NCI-H128 (cell line): ENCODE results near the gene TBC1D16.

ENCODE experiments used
- DNase-seq: peaks from one replicate; lab custom pipeline; 2025; ENCODE audit not compliant: unreplicated experiment; lab: John Stamatoyannopoulos, UW

The TBC1D16 gene, protein sequence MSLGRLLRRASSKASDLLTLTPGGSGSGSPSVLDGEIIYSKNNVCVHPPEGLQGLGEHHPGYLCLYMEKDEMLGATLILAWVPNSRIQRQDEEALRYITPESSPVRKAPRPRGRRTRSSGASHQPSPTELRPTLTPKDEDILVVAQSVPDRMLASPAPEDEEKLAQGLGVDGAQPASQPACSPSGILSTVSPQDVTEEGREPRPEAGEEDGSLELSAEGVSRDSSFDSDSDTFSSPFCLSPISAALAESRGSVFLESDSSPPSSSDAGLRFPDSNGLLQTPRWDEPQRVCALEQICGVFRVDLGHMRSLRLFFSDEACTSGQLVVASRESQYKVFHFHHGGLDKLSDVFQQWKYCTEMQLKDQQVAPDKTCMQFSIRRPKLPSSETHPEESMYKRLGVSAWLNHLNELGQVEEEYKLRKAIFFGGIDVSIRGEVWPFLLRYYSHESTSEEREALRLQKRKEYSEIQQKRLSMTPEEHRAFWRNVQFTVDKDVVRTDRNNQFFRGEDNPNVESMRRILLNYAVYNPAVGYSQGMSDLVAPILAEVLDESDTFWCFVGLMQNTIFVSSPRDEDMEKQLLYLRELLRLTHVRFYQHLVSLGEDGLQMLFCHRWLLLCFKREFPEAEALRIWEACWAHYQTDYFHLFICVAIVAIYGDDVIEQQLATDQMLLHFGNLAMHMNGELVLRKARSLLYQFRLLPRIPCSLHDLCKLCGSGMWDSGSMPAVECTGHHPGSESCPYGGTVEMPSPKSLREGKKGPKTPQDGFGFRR

GRCh38 chr17:80035687-80035936 lies at the start of gene TBC1D16:
Gene TBC1D16 (minus strand): TSS chr17:80035872. CDS start chr17:80013547, 22,325 bp downstream.
- no peak for DNase-seq

- DNase-seq: no peak
Observed at GRCh38 chr17:80084773-80085172, 49.1 kb upstream of the TBC1D16 start.

GRCh38 chr17:80083136-80083661 lies 47.5 kb upstream of the TBC1D16 start:
- no peak for DNase-seq

DNA sequence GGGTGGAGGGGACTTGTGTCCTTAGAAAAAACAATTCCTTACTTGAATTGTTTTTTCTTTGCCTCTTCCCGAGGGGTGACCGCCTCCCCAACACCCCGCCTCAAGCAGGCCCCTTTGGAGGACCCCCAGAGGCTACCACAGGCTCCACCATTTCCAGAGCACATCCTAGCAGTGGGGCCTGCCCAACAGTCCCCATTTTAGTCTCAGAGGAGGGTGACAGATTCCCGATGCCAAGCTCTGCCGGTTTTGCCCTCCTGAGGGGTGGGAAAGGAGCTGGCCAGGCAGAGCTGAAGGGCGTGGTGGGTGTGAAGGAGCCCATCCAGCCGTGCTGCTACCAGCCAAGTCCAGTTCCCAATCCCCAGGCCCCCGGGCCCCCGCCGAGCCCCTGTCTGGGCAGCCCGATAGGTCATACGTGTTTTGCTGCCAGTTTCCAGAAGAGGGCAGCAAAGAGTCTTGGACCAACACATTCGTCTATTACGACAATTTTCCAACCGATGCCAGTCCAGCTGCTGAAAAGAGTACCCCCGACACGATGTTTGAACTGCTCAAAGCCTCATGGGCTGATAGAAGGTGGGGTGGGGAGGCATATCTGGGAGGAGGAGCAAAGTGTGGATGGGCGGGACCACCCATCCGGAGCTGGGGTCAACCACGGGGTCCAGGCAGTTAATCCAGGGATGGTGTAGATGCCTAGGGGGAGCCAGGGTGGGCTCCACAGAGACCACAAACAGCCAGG lies 46.9 kb upstream of the TBC1D16 start:
- no peak for DNase-seq

GRCh38 chr17:80081596-80081995 lies 45.9 kb upstream of the TBC1D16 start:
- DNase-seq: no peak

GRCh38 chr17:80080081-80080480 lies 44.4 kb upstream of the TBC1D16 start:
- DNase-seq: no peak

- no peak for DNase-seq
Observed at GRCh38 chr17:80072410-80072809, 36.7 kb upstream of the TBC1D16 start.

- DNase-seq: no peak
Observed at GRCh38 chr17:80071116-80071841, 35.6 kb upstream of the TBC1D16 start.

DNA sequence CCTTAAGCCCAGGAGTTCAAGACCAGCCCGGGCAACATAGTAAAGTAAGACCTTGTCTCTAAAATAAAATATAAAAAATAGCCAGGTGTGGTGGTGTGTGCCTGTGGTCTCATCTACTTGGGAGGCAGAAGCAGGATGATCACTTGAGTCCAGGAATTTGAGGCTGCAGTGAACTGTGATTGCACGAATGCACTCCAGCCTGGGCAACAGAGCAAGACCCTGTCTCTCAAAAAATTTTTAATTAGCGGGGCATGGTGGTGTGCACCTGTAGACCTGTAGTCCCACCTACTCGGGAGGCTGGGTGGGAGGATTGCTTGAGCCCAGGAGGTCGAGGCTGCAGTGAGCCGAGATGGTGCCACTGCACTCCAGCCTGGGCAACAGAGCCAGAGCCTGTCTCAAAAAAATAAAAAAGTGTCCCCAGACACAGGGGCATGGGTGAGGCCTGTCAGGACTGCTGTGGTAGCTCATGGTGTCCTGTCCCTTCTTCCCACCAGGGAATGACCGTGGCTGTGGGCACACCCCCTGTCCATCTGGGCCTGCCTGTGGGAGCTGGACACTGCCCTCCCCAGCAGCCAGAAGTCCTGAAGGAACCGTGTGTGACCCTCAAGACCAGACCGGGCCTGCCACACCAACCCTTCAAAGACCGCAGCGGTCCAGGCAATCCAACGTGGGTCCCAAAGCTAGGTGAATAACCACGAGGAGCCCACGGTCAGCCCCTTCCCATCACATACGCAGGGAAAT lies 34.9 kb upstream of the TBC1D16 start:
- no peak for DNase-seq

DNA sequence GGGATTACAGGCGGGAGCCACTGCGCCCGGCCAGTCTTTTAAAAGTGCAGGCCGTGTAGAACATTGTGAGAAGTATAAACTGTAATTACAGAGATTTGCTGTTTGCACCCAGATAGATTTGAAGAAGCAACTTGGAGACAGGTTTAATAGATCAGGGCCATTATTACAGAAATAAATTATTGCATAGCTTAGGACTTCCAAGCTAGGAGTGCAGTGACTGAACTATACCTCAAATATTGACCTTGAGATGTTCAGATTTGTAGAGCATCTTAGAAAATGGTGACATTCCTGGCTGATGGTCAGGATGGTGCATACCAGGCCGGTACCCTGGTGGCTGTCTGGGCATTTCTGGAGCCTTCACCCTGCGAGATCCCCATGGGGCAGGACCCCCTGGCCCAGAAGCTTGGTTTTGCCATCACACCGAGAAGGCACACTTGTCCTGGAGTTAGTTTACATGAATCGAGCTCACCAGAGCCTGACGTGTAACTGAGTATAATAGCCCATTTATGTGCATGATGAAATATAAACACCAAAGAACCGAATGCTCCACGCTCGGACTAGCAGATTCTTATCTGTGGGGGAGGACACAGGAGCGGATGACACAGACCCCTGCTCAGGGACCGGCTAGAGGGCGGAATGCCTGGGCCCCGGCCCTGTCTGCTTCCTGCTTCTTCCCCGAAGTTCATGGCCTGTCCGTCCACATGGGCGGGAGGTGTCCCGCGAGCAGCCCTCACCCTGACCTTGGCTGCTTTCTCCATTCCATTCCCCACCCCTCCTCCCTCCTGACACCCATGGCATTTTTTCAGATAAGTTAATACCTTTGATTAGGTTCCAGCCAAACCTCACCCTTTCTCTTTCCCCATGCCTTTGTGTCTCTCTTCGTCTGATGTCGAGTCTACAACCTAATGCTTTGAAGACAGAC lies 32.9 kb upstream of the TBC1D16 start:
- no peak for DNase-seq

GRCh38 chr17:80067393-80067986 lies 31.8 kb upstream of the TBC1D16 start:
- no peak for DNase-seq

GRCh38 chr17:80065478-80066170 lies 30.0 kb upstream of the TBC1D16 start:
- no peak for DNase-seq

DNA sequence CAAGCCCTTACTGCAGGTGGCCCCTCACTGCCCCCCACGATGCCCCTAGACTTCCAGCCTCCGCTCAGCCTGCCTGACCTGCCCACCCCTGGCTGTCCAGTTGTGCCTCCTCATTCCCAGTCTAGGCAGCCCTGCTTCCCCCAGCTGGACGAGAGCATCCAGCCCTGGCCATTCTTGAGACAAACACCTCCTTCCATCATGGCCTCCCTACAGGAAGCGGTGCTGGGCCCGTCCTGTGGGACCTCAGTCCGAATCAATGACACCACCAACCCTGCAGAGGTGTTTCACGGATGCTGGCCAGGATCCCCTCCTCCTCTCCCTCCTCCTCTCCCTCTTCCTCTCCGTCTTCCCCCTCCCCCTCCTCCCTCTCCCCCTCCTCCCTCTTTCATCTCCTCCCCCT lies 29.0 kb upstream of the TBC1D16 start:
- no peak for DNase-seq

DNA sequence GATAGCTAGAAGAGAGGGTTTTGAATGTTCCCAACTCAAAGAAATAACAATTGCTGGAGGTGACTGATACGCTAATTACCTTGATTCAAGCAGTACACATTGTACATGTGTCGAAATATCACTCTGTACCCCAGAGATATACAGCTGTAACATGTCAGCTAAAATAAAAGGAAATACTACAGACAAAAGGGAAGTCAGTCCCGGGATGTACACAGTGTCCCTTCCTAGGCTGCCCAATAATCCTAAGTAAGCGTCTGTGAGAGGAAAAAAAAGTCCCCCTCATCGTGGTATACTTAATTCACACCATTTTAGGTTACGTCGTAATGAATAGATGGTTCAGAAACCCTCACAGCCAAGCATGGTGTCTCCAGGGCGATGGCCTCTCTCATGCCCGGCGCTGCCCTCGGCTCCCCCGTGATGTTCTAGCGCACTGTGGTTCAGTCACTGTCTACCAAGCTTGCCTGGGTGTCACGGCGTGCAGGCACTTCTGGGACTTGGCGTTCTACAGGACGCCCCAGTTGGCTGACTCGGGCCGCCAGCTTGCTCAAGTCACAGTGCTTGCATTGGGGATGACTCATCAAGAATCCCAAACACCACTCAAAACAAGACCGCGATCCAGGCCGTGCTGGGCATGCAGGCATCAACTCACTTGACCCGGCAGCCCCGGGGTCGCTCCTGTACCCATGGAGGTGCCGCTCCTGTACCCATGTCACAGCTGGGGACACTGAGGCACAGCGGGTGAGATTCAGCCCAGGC lies 28.3 kb upstream of the TBC1D16 start:
- DNase-seq: no peak

GRCh38 chr17:80061421-80061820 lies 25.7 kb upstream of the TBC1D16 start:
- DNase-seq: no peak

- no peak for DNase-seq
Observed at GRCh38 chr17:80060644-80061043, 25.0 kb upstream of the TBC1D16 start.

DNA sequence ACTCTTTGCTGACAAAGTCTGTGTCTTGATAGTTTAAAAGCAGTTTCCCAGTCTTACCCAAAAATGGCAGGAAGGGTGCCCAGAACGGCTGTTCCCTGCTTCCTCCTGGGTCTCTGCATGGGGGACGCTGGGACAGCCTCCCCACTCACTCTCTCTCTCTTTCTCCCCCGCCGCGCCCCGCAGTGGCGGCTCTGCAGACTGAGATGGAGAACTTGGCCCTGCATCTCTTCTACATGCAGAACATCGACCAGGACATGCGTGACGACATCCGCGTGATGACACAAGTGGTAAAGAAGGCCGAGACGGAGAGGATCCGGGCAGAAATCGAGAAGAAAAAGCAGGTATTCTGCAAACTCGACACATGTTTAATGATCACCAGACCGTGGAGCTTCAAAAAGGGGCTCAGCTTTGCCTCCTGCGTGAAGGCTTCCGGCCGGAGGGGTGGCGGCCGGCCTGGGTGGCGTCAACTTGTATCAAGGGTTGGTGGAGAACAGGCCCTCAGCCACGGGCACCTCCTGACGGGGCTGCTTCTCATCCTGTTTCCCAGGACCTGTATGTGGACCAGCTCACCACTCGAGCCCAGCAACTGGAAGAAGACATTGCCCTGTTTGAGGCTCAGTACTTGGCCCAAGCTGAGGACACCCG lies 22.8 kb upstream of the TBC1D16 start:
- no peak for DNase-seq
